CD4-positive, alpha-beta T cell treated with Interleukin-1 beta for 1 hour (primary cell): ENCODE measurements around the gene UNK.
"Not testable (repeated sequence)": the region's sequence is repeated elsewhere in the genome, so short reads cannot be mapped to it uniquely, and the experiment has no call there.

Source experiments
- DNase-seq, 2 donors: peaks; one replicate each; pipeline ENCODE4 v3.0.0-alpha.2; 2020 to 2022

The UNK gene

DNA sequence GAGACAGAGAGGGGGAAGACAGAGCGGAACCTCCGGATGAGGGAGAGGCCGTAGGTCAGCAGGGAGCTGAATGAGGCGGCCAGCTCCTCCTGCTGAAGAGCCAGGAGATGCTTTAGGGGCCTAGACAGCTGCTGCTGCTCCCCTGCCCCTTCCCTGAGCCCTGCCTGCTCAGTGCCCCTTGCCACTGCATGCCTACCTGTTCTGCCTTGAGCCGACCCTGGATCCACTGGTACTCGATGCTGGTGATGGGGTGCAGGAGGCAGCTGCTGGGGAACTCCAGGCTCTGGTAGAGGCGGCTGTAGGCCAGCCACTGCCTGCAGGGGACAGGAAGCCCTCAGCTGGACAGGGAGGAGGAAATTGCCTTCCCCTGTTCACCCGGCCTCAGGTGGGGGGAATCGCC lies 52.0 kb downstream of the UNK start:
- no peak for DNase-seq

DNA sequence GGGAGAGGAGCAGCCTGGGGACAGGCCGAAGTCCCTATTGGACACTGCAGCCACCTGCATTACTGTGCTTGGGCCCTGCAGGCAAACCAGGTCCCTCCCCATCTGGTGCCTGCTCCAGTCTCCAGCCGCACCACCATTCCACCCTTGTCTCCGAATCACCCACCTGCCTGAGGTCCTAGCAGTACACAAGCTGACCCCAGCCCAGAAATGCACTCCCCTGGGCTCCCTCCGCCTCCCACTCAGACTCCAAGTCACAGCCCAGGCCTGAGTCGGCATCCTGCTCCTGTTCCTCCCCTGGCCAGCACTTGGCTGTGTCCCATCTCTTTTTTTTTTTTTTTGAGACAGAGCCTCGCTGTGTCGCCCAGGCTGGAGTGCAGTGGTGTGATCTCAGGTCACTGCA lies 53.3 kb downstream of the UNK start:
- DNase-seq = no peak

DNA sequence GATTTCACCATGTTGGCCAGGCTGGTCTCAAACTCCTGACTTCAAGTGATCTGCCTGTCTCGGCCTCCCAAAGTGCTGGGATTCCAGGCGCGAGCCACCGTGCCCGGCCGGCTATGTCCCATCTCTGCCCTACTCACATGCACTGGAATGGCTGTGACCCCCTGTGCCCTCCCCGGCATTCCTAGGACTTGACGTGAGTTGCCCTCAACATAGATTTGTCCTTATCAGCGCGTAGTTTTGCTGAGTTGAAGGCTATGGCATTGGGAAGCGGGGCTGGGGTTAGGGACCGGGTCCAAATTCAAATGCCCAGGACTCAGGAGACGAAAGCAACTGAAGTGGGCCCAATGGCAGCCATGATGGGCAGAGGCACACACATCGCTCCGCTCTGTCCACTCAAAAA lies 53.8 kb downstream of the UNK start:
- no peak for DNase-seq

DNA sequence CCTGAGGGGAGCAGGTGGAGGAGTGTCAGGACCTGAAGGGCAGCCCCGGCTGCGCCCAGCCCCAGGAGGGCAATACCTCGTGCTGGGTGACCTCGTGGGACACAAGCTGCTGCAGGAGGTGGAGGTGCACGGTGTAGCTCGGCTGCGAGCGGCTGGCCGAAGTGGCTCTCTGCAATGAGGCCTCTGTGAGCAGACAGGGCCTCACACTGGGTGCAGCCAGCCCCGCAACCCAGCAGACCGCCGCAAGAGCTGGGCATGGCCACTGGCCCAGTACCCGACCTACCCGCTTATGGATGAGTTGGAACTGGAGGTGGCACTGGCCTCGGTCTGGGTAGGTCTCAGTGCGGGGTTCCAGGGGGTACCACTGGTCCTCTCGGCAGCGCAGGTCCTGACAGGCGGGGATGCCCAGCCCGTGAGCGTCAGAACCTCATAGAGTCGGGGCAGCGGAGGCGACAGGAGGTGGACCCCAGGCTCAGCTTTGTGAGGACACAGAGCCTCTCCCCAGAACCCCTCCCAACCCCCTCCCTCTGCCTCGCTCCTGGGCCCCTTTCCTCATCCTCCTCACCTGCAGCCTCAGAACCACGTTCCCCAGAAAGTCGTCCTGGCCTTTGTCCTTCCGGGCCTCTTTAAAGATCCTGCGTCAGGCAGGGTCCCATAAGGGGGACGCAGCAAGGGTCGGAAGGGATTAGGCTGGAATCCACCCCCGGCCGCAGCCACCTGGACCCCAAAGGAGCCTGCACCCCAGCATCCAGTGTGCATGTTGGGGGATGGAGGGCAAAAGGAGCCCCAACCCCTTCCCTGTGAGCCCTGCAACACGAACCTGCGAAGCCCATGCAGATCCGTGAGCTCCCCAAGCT lies 55.6 kb downstream of the UNK start:
- no peak for DNase-seq

DNA sequence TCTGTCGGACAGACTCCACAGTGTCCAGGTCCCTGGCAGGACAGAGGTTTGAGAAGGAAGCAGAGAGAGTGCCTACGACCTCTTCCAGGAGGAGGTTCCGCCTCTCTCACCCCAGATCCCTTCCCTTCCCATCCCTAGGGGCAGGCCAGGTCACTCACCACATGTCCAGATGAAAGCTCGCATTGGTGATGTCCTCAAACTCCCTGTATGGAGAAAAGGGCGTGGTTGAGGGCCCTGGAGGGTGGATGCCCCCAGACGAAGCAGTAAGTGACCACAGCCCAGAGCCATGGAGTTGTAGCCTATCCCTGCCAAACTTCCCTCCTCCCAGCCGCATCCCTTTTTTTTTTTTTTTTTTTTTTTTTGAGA lies 56.2 kb downstream of the UNK start:
- DNase-seq = no peak

DNA sequence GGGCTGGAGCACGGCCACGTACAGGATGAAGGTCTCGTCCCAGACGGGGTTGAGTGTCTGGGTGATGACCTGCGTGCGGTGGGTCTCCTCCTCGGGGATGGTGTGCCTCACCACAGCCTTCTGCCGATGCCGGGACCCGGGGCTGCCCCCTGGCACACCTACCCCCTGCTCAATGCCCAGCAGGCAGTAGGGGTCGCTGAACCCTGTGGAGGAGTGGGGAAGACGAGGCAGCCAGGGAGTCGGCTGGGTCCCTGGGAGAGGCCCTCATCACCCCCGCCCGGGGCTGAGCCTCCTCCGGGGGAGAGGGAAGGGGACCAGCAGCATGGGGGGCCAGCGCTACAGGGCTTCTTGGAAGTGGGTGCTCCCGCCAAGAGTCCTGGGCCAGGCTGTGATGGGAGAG lies 57.8 kb downstream of the UNK start:
- DNase-seq = no peak

DNA sequence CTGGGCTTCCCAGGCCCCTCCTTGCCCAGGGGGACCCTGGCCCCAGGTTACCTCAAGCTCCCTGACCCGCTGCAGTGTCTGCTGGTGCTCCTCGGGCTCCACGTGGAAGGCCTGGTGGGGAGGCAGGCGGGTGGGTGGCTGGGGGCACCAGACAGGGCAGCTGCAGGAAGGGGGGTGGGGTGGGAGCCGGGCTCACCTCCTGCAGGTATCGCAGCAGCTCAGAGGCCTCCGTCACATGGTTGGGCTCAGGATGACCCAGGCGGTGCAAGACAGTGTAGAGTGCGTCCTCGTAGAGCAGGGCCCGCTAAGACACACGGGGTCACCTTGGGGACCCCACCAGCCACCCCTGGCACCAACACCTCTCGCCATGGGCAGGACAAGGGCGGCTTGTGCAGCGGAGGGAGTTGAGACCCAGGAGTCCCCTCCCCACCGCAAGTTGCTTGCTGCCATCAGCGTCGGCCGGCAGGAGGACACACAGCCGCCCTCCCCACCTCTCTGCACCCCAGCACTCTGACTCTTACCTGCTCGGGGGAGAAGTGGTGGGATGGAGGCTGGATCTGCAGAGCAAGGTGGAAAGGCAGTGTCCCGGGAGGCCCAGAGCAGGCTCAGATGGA lies 58.5 kb downstream of the UNK start:
- DNase-seq = peak; percentile 35 to 37

DNA sequence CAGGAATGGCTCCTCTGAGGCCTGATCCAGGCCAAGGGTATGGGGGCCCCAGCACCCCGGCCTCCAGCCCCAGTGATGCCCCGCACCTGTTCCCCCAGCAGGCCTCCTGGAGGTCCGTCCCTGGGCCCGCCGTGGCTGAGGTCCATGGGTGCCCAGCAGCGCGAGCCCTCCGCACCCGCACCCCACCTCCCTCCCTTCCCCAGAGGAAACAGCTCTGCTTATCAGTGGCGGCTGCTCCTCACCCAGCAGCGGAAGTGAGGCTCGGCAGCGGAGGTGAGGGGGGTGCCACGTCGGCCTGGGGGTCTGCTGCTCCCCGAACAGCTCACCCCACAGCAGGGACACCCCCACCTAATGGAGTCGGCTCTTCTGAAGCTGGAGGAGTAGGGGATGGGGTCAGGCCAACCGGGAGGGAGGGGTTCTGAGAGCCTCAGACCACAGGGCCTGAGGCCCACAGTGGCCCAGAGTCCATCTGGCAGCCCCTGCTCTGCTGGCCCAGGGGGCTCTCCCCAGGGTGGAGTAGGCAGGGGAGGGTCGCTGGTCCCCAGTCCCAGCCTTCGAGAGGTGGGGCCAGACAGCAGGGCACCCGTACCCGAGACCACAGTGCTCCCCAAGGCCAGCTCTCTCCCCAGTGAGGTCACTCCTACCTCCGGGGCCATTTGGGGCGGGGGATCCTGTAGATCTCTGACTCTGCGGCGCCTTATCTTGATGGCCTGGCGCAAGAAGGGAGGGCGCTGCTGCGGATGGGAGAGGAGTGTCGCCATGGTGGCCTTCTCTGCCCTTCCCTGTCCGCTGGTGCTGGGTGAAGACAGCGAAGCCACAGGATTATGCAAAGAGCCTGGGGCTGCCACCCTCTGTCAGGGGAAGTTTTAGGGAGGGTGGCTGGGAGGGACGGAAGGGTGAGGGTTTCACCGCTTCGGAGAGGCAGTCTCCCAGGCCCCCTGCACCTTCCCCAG lies 59.2 kb downstream of the UNK start, which contains the start of gene UNC13D:
Gene UNC13D (minus strand): TSS at position 828 of the 953 bp plus-strand sequence. CDS start 67 bp downstream, at position 761.
- peak; percentile 72 to 73 for DNase-seq

DNA sequence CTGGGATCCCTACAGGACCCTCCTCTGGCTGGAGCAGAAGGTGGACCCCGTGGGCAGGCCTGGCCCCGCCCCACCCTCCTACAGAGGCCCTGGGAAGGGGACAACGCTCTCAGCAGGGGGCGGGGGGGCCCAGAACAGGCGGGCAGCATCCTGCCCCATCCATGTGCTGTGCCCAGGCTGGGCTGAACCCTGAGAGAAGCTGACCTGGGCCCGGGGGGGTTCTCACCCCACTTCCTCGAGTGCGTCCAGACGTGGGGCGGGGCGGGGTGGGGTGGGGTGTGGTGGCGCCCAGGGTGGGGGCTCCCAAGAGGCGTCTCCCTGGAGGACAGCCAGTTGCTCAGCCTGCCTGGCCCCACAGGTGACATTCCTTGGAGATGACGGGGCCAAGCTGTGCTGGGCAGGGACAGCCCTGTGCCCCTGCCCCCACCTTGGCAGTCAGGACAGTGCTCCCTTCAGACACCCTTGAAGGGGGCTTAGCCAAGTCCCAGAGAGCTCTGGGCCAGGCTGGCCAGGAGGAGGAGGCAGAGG lies 60.0 kb downstream of the UNK start:
- peak in 1 of 2 donors; percentile 40 for DNase-seq

DNA sequence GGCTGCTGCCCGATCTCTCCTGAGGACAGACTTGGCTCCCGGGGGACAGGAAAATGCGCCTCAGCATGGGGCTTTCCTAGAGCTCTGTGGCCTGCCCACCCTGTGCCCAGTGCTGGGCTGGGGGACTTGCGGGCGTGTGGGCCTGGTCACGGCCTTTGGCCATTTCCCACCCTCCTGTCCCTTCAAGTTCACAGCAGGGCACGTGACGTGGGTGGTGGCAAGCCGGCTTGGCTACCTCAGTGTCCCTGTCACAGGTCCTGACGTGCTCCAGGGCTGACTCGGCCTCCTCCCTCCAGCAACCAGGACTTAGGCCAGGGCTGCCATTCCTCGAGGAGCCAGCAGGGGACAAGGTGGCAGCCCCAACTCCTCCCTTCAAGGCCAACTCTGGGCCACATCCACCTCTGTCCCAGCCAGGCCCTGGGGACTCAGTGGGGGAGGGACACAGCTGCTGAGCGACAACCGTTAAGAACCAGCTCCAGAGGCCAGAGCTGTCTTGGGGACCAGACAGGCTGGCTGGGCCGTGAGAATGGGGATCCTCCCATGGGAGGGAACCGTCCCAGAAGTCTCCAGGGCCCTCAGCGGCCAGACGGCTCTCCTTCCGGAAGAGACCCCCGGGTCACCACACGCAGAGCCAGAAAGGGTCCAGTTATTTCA lies 60.6 kb downstream of the UNK start:
- DNase-seq = peak; percentile 69 to 83

DNA sequence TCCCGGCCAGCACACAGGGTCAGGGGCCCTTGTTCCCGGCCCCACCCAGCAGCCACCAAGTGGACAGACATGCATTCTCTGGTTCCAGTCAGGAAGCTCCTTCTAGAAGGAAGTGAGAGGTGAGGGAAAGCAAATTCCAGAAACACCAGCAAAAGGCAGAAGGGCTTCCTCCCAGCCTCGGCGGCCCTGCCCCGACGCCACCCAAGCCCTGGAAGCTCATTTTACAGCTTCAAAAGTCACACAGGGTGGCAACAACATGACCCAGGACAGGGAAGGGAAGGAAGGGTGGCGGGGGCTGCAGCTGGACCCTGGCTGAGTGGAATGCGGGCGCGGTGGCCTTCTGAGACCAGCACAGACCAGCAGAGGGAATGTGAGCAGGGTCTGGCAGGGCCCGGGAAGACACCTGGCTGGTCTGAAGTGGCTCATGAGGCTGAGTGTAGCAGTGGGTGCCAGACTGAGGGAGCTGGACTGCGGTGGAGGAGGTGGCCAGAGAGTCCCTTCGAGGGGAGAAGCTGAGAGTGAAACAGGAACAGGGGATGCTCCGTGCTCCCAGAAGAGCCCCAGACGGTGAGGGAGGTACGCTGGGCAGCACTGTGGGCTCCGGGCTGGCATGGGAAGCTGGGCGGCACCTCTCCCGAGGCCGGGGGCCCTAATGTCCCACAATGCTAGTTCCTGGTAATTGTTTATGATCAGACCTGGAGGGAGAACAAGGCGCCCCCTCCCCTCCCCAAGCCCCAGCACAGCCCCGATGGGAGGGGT lies 61.5 kb downstream of the UNK start:
- DNase-seq = no peak

DNA sequence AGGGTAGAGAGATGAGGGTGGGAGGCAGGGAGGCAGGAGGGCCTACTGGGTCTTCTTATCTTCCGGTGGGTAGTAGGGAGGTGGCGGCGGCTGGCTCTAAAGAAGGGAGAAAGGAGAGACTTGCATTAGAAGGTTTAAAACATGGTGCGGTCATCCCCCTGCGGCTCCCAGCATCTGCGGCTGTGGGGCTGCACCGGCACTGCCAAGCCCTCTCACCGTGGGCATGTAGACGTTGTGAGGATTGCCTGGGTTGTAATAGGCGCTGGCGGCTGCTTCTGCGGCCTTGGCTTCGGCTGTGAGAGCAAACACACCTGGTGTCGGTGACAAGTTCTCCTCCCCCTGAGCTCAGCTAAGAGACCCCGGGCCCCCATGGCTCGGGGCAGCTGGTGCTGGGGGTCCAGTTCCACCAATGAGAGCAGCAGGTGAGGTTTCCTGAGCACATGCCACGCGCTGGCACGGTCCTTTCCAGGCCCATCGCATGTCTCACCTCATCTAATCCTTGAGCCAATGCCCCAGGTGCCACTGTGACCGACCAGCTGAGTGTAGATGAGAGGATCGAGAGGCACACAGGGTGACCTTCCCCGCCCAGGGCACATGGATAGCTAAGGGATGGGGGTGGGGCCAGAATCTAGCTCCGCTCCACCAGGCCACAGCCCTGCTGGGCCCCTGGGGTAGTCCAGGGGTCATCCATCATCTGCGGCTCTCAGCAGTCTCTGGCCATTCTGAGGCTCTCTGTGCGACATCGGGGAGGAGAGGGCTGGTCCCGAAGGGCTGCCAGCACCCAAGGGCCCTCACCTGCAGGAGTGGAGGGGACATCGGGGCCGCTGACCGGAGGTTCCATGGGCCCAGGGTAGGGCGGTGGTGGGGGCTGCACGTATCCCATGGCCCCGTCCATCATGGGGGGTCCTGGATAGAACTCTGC lies 62.3 kb downstream of the UNK start:
- DNase-seq = no peak

DNA sequence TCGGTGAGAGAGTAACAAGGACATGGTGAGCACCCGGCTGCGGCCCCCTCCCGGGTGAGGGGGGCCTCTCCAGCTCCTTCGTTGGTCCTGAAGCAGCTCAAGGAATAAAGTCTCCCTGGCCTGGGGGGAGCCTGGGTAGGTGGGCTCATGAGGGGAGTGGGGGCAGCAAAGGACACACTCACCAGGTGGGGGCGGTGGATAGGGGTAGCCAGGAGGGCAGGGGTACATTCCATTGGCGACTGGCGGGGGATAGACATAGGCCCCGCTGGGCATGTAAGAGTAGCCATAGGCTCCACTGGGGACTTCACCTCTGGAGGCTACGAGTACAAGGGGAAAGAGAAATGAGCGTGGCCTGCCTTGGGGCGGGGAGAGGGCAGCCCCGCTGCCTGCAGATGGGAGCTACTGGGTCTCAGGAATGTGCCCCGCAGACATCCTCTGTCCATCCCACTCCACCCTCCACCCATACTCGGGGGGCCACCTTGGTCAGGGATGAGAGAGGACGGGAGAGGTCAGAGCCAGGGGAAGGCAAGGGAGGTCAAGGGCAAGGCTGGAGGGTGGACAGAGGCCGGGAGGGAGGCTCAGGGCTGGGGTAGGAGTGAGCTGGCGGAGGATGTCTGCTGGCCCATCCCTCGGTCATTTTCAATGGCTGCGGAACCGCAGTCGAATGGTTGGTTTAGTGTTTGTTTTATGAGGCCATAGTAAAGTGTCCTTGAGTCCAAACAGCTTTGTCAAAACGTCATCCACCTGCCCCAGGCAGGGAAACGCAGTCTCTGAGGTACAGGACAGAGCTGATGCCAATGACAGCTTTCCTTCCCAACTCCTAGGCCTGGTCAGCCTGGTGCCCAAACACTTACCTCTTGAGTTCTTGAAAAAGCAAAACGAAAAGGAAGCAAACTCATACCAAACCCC lies 63.3 kb downstream of the UNK start:
- DNase-seq = no peak

DNA sequence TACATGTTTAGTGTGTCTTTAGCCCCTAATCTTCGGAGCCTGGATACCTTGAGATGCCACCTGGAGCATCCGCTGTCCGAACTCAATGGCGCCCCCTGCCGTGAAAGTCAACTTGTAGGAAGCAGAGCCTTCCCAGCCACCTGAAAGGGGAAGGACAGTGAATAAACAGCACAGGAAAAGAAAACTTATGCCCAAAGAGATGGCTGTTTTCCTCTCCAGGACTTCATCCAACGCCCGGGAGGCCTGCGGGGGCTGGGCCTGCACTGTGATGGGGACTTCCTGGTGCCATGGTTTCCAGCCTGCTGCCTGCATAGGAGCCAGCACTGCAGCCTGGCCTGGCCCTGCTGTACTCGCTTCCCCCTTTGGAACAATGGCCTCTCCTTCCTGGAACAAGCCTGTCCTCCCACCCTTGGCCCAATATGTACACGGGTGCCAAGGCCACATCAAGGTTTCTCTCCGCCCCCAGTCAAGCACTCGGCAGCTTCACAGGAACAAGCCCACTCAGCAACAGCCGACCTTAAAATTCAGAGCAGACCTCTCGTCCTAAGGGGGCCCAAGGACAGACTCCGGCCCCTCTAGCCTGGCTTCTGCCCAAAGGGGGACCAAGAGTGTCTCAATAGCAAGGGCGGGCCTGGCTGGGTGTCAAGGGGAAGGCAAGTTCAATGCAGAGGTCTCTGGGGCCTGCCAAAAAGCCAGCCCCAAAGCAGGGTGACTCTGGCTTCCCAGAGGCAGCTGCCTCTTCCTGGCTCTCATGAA lies 64.1 kb downstream of the UNK start:
- DNase-seq = peak; percentile 72 to 83

DNA sequence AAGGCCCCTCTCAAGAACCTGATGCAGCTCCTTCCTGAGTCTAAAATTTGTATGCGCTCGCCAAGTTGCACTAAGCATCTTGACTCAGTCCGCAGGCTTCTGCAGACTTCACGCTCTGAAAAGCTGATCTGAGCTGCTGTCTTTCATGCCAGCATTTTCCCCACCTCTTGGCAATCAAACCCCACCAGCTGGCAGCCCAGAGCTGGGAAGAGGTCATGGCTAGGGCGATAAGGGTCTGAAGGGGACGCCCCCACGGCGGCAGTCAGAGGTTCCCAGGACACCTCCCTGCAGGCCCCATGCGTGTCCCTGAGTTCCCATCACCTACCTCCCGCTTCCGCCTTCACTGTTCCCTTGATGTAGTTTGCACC lies 64.7 kb downstream of the UNK start:
- DNase-seq = no peak

DNA sequence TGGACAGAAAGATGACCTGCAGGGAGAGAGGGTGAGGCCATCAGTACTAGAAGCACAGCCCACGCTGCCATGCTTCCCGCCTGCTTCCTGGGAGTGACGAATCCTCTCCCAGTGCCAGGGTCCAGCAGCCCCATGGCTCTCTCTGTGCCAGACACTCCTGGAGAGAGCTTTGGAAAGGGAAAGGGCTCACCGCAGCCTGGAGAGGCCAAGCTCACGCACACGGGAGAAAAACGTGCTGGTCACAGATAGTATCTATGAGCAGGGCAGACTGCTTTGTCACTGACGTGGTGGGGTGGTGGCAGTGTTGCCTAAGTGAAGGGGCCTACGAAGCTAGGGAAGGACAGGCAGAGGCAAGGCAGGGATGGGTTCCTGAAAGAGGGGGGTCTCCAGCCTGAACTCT lies 65.1 kb downstream of the UNK start:
- DNase-seq = no peak

DNA sequence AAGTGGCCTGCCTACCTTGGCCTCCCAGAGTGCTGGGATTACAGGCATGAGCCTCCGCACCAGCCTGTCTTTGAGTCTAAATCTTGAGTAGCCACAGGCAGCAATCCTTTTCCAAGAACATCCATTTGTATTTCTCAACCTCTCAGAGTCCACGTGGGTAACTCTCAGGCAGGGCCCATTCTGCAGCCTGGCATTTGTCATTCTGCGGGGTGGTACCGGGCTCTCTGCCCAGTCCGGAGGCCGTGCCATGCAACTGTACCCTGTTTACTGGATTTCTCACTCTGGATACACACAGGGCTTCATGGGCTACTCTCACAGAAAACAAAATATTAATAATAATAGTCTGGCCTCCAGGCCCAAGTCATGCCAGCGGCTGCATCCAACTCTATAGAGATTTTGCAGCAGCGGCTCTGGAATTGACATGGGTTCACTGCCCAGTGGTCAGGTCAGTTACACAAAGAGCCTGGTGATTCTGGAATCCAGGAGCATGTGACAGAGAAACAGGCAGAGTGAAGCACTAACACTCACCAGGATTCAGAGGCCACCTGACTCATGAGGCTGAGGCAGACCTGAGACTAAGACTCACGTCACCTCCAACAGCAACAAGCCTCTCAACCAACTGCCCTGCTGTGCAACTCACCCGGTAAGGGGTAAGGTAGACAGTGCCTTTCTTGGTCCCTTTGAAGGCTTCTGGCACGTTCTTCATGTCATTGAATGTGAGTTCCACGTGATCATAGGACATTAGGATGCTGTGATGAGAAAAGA lies 66.5 kb downstream of the UNK start:
- DNase-seq = no peak

DNA sequence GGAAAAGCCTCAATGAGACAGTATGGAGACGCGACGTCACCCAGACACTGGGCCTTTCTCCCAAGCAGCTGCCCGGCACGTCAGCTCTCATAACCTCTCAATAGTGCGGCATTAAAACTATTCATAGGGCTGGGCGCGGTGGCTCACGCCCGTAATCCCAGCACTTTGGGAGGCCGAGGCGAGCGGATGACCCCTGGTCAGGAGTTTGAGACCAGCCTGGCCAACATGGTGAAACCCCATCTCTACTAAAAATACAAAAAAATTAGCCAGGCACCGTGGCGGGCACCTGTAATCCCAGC lies 67.0 kb downstream of the UNK start:
- DNase-seq = not testable (repeated sequence)
